Activated CD8-positive, alpha-beta memory T cell treated with anti-CD3 and anti-CD28 coated beads, Interleukin-2, amount 50 U/mL, for 24 hours (primary cell): ENCODE results near the gene PCP2.

Experiments used
- DNase-seq: peaks from one replicate; pipeline ENCODE4 v3.0.0-alpha.2; 2020; ENCODE audit errors: extremely low read depth

PCP2 gene

GRCh38 chr19:7618771-7619510, 14.6 kb downstream of the PCP2 start:
- no peak for DNase-seq

- DNase-seq = no peak
Measured at GRCh38 chr19:7618348-7618747, 15.2 kb downstream of the PCP2 start.

- DNase-seq = no peak
Measured at GRCh38 chr19:7617735-7618134, 15.8 kb downstream of the PCP2 start.

GRCh38 chr19:7617172-7617571, 16.3 kb downstream of the PCP2 start:
- DNase-seq = no peak

GRCh38 chr19:7614859-7615741, 18.4 kb downstream of the PCP2 start:
- DNase-seq = no peak

- DNase-seq = no peak
Measured at GRCh38 chr19:7612282-7613274, 20.9 kb downstream of the PCP2 start.

- no peak for DNase-seq
Measured at GRCh38 chr19:7611541-7612279, 21.8 kb downstream of the PCP2 start.

GRCh38 chr19:7610491-7611240, 22.9 kb downstream of the PCP2 start:
- DNase-seq = no peak

GRCh38 chr19:7607874-7608560, 25.5 kb downstream of the PCP2 start:
- no peak for DNase-seq

GRCh38 chr19:7607212-7607873, 26.2 kb downstream of the PCP2 start:
- DNase-seq = no peak

- no peak for DNase-seq
Measured at GRCh38 chr19:7606289-7606688, 27.2 kb downstream of the PCP2 start.

- DNase-seq = no peak
Measured at GRCh38 chr19:7605490-7606222, 27.9 kb downstream of the PCP2 start.

- no peak for DNase-seq
Measured at GRCh38 chr19:7603919-7604318, 29.6 kb downstream of the PCP2 start.

GRCh38 chr19:7602935-7603497, 30.5 kb downstream of the PCP2 start:
- no peak for DNase-seq

GRCh38 chr19:7602240-7602934, 31.1 kb downstream of the PCP2 start:
- no peak for DNase-seq

GRCh38 chr19:7600721-7601120, 32.8 kb downstream of the PCP2 start:
- no peak for DNase-seq

- DNase-seq = no peak
Measured at GRCh38 chr19:7598180-7598579, 35.3 kb downstream of the PCP2 start.

- no peak for DNase-seq
Measured at GRCh38 chr19:7597689-7598088, 35.8 kb downstream of the PCP2 start.
